Measurements from ENCODE around the gene CYP3A4. TPM values are rescaled to one million over a fixed set of nuclear protein-coding genes. Genes with fewer than 3 reads are reported as not detected.

The CYP3A4 gene
- total RNA-seq, 3 donors from 2014 or later (not counting 1 experiment from before 2014, with no cell fraction given): not detected

DNA sequence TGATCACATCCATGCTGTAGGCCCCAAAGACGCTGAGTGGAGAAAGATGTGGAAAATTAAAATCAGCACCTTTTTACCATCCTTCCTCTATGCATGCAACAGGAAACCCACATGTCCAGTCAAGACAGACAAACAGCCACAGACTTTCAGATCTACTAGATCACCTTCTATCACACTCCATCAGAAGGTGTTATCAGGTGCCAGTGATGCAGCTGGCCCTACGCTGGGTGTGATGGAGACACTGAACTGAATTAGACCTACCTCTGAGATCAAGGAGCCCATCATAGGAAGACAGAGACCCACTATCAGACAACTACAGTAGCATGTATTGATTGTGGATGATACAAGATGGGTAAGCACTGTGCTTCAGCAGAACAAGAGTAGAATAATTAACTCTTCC is 15.5 kb downstream of the CYP3A4 start:
- intact Hi-C loops (cut with micrococcal nuclease): no loop called here
- Histone ChIP-seq H3K27ac (ENCODE audit: low read length) (no peak overlapping the region), H3K4me1 (ENCODE audit: control insufficient read depth, insufficient read depth, low read length) (peaks cover 9% of the 10 kb centered on the region), H3K4me3 (ENCODE audit: low read length) (no peak overlapping the region), H3K9me3 (ENCODE audit: control insufficient read depth, insufficient read depth, low read length) (no peaks in the 10 kb centered on the region), H3K27me3 (ENCODE audit: control insufficient read depth, insufficient read depth, low read length) (peaks cover 7% of the 10 kb centered on the region), H3K36me3 (ENCODE audit: control insufficient read depth, insufficient read depth, low read length) (no peaks in the 10 kb centered on the region)
- H3K4me3 Mint-ChIP-seq: no peak overlapping the region
- H3K27me3 Mint-ChIP-seq (ENCODE audit: low read depth in 2 of 2): peaks cover 9 to 22% of the 10 kb centered on the region in 2 donors
- H3K27ac Mint-ChIP-seq: peak overlapping the region; percentile 19 to 31
- peak; percentile 40 to 75 (median 53) for ATAC-seq
- no peaks in the 10 kb centered on the region for H3K9me3 Mint-ChIP-seq
- peaks cover 18 to 23% of the 10 kb centered on the region in 2 donors for H3K4me1 Mint-ChIP-seq
- no peak for DNase-seq
- 14% methylated on average over 1 of the region's 2 CpGs for WGBS (ENCODE audit: insufficient coverage)
- TF ChIP-seq, protein P1, sequence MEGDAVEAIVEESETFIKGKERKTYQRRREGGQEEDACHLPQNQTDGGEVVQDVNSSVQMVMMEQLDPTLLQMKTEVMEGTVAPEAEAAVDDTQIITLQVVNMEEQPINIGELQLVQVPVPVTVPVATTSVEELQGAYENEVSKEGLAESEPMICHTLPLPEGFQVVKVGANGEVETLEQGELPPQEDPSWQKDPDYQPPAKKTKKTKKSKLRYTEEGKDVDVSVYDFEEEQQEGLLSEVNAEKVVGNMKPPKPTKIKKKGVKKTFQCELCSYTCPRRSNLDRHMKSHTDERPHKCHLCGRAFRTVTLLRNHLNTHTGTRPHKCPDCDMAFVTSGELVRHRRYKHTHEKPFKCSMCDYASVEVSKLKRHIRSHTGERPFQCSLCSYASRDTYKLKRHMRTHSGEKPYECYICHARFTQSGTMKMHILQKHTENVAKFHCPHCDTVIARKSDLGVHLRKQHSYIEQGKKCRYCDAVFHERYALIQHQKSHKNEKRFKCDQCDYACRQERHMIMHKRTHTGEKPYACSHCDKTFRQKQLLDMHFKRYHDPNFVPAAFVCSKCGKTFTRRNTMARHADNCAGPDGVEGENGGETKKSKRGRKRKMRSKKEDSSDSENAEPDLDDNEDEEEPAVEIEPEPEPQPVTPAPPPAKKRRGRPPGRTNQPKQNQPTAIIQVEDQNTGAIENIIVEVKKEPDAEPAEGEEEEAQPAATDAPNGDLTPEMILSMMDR (IDR thresholded peaks at IDR 0.05): no peak
- no peaks in the 10 kb centered on the region for H3K36me3 Mint-ChIP-seq

- TF ChIP-seq, protein P1 (IDR thresholded peaks at IDR 0.05): no peak
- no peaks in the 10 kb centered on the region for H3K36me3 Mint-ChIP-seq
- peaks cover 9 to 16% of the 10 kb centered on the region in 2 donors for H3K27me3 Mint-ChIP-seq (ENCODE audit: low read depth in 2 of 2)
- Histone ChIP-seq H3K9me3 (ENCODE audit: control insufficient read depth, insufficient read depth, low read length) (no peaks in the 10 kb centered on the region), H3K36me3 (ENCODE audit: control insufficient read depth, insufficient read depth, low read length) (no peaks in the 10 kb centered on the region), H3K27ac (ENCODE audit: low read length) (no peak overlapping the region), H3K27me3 (ENCODE audit: control insufficient read depth, insufficient read depth, low read length) (peaks cover 7% of the 10 kb centered on the region), H3K4me1 (ENCODE audit: control insufficient read depth, insufficient read depth, low read length) (peaks cover 9% of the 10 kb centered on the region), H3K4me3 (ENCODE audit: low read length) (no peak overlapping the region)
- 0% methylated on average over 1 of the region's 1 CpG for WGBS (ENCODE audit: insufficient coverage)
- DNase-seq (no peak), ATAC-seq (no peak)
- intact Hi-C loops (cut with micrococcal nuclease): no loop called here
- H3K9me3 Mint-ChIP-seq: no peaks in the 10 kb centered on the region
- peak overlapping the region; percentile 19 to 31 for H3K27ac Mint-ChIP-seq
- peak overlapping the region; percentile 29 for H3K4me3 Mint-ChIP-seq
- H3K4me1 Mint-ChIP-seq: peaks cover 18 to 23% of the 10 kb centered on the region in 2 donors
These were observed 16.3 kb downstream of the CYP3A4 start for GRCh38 chr7:99767662-99768061.

GRCh38 chr7:99766484-99767099 is 17.4 kb downstream of the CYP3A4 start:
- TF ChIP-seq, protein P1 (IDR thresholded peaks at IDR 0.05): no peak
- H3K27me3 ChIP-seq (ENCODE audit: control insufficient read depth, insufficient read depth, low read length): peaks cover 3% of the 10 kb centered on the region
- no peak overlapping the region for H3K4me3 Mint-ChIP-seq

DNA sequence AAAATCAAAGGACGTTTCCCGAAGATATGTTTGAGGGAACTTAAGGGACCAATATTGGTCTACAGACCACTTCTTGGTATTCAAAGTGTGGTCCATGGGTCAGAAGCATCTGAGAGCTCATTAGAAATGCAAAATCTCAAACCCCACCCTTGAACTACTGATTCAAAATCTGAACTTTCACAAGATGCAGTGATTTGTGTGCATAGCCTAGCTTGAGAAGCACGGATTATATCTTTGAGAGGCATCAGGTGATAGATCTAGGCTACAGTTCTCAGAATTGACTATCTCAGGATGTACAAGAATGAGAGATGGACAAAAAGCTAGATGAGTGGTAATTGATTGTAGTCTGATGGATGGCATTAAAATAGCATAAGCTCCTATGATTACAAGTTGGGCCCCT is 19.5 kb downstream of the CYP3A4 start:
- intact Hi-C loops (cut with micrococcal nuclease): no loop called here
- TF ChIP-seq, protein P1 (IDR thresholded peaks at IDR 0.05): no peak
- no peaks in the 10 kb centered on the region for H3K9me3 ChIP-seq (ENCODE audit: control insufficient read depth, insufficient read depth, low read length)
- no peaks in the 10 kb centered on the region for H3K36me3 Mint-ChIP-seq
- no peak overlapping the region for H3K27ac Mint-ChIP-seq
- no peak overlapping the region for H3K4me3 ChIP-seq (ENCODE audit: low read length)
- no peak for DNase-seq
- no peak overlapping the region for H3K4me3 Mint-ChIP-seq
- peaks cover 0 to 3% of the 10 kb centered on the region in 2 donors for H3K27me3 Mint-ChIP-seq (ENCODE audit: low read depth in 2 of 2)
- WGBS (ENCODE audit: insufficient coverage): 80% methylated on average over 3 of the region's 3 CpGs
- no peaks in the 10 kb centered on the region for H3K27me3 ChIP-seq (ENCODE audit: control insufficient read depth, insufficient read depth, low read length)
- H3K36me3 ChIP-seq (ENCODE audit: control insufficient read depth, insufficient read depth, low read length): no peaks in the 10 kb centered on the region
- no peaks in the 10 kb centered on the region for H3K9me3 Mint-ChIP-seq
- H3K4me1 ChIP-seq (ENCODE audit: control insufficient read depth, insufficient read depth, low read length): peaks cover 9% of the 10 kb centered on the region
- no peak for ATAC-seq
- H3K27ac ChIP-seq (ENCODE audit: low read length): no peak overlapping the region
- H3K4me1 Mint-ChIP-seq: peaks cover 18 to 19% of the 10 kb centered on the region in 2 donors

More at GRCh38 chr7:99766484-99767099, 17.4 kb downstream of the CYP3A4 start:
- no peak overlapping the region for H3K27ac ChIP-seq (ENCODE audit: low read length)
- Mint-ChIP-seq H3K4me1 (peaks cover 18 to 23% of the 10 kb centered on the region in 2 donors), H3K27ac (no peak overlapping the region), H3K27me3 (ENCODE audit: low read depth in 2 of 2) (peaks cover 7 to 9% of the 10 kb centered on the region in 2 donors), H3K9me3 (no peaks in the 10 kb centered on the region), H3K36me3 (no peaks in the 10 kb centered on the region)
- intact Hi-C loops (cut with micrococcal nuclease): no loop called here
- no peak for ATAC-seq
- WGBS (ENCODE audit: insufficient coverage): 92% methylated on average over 2 of the region's 3 CpGs
- H3K36me3 ChIP-seq (ENCODE audit: control insufficient read depth, insufficient read depth, low read length): no peaks in the 10 kb centered on the region
- no peaks in the 10 kb centered on the region for H3K9me3 ChIP-seq (ENCODE audit: control insufficient read depth, insufficient read depth, low read length)
- peaks cover 9% of the 10 kb centered on the region for H3K4me1 ChIP-seq (ENCODE audit: control insufficient read depth, insufficient read depth, low read length)
- DNase-seq: no peak
- H3K4me3 ChIP-seq (ENCODE audit: low read length): no peak overlapping the region

Measured in natural killer cell (primary cell).